OCI-LY1 (cell line): ENCODE results near the gene DECR2.
"Not testable (repeated sequence)": the region's sequence is repeated elsewhere in the genome, so short reads cannot be mapped to it uniquely, and the experiment has no call there.

ENCODE experiments used
- H2AFZ ChIP-seq: fragments of 200-600 bp; sonication (generic), shearing (Covaris generic); 2 replicates; pipeline ENCODE4 v1.6.0; 2014; ENCODE audit warnings: antibody characterized with exemption, mild to moderate bottlenecking, low read length
- H3F3A ChIP-seq: fragments of 200-600 bp; sonication (generic), shearing (Covaris generic); 2 replicates; pipeline ENCODE4 v1.6.0; 2014; ENCODE audit warnings: mild to moderate bottlenecking, antibody characterized with exemption, low read length, moderate library complexity; ENCODE audit not compliant: insufficient read depth
- H3K27ac ChIP-seq: fragments of 200-600 bp; sonication (generic); 2 replicates; pipeline ENCODE4 v1.5.1; 2014; ENCODE audit warnings: low read length, mixed run types, mild to moderate bottlenecking, low read depth; ENCODE audit not compliant: poor library complexity, severe bottlenecking
- H3K27me3 ChIP-seq: fragments of 200-600 bp; sonication (generic); 2 replicates; pipeline ENCODE4 v1.6.0; 2014; ENCODE audit warnings: antibody characterized with exemption, mild to moderate bottlenecking, low read length, moderate library complexity; ENCODE audit not compliant: insufficient read depth
- H3K36me3 ChIP-seq: fragments of 200-600 bp; sonication (generic); 2 replicates; pipeline ENCODE4 v1.6.1; 2014; ENCODE audit warnings: mild to moderate bottlenecking, antibody characterized with exemption, low read length, moderate library complexity, mixed read lengths; ENCODE audit not compliant: insufficient read depth
- H3K4me1 ChIP-seq: fragments of 200-600 bp; sonication (generic); 2 replicates; pipeline ENCODE4 v1.5.1; 2014; ENCODE audit warnings: mild to moderate bottlenecking, low read length, moderate library complexity; ENCODE audit not compliant: insufficient read depth, severe bottlenecking
- H3K4me2 ChIP-seq: fragments of 200-600 bp; sonication (generic), shearing (Covaris generic); 2 replicates; pipeline ENCODE4 v1.6.1; 2014; ENCODE audit warnings: low read length
- H3K4me3 ChIP-seq: fragments of 200-600 bp; sonication (generic); 2 replicates; pipeline ENCODE4 v1.5.1; 2014; ENCODE audit warnings: low read length, low read depth, mild to moderate bottlenecking, mixed read lengths; ENCODE audit not compliant: poor library complexity, severe bottlenecking
- H3K79me2 ChIP-seq: fragments of 200-600 bp; shearing (Covaris generic); 2 replicates; pipeline ENCODE4 v1.6.1; 2016; ENCODE audit warnings: mixed run types, low read length, mixed read lengths; ENCODE audit not compliant: insufficient read depth
- H3K9ac ChIP-seq: fragments of 200-600 bp; sonication (generic), shearing (Covaris generic); 2 replicates; pipeline ENCODE4 v1.6.1; 2014; ENCODE audit warnings: mild to moderate bottlenecking, low read length, mixed read lengths
- H3K9me2 ChIP-seq: fragments of 200-600 bp; sonication (generic), shearing (Covaris generic); 2 replicates; pipeline ENCODE4 v1.6.1; 2014; ENCODE audit warnings: low read depth, mild to moderate bottlenecking, low read length, mixed read lengths
- H3K9me3 ChIP-seq: fragments of 200-600 bp; shearing (Covaris generic); 2 replicates; pipeline ENCODE4 v1.6.1; 2014; ENCODE audit warnings: low read length, mixed read lengths
- H4K20me1 ChIP-seq: fragments of 200-600 bp; sonication (generic), shearing (Covaris generic); 2 replicates; pipeline ENCODE4 v1.6.0; 2016; ENCODE audit warnings: mild to moderate bottlenecking, low read length; ENCODE audit not compliant: insufficient read depth
- CTCF ChIP-seq: fragments of 200-600 bp; sonication (generic), shearing (Covaris generic); IDR thresholded peaks from 2 replicates; pipeline ENCODE4 v1.5.1; 2017; ENCODE audit warnings: mild to moderate bottlenecking, antibody characterized with exemption, low read length, moderate library complexity, mixed read lengths
- EZH2 ChIP-seq: fragments of 200-600 bp; sonication (generic), shearing (Covaris generic); IDR thresholded peaks from 2 replicates; pipeline ENCODE4 v1.8.0; 2017; ENCODE audit warnings: borderline replicate concordance, mixed run types, mild to moderate bottlenecking, antibody characterized with exemption, low read length, moderate library complexity, mixed read lengths

DECR2 gene

DNA sequence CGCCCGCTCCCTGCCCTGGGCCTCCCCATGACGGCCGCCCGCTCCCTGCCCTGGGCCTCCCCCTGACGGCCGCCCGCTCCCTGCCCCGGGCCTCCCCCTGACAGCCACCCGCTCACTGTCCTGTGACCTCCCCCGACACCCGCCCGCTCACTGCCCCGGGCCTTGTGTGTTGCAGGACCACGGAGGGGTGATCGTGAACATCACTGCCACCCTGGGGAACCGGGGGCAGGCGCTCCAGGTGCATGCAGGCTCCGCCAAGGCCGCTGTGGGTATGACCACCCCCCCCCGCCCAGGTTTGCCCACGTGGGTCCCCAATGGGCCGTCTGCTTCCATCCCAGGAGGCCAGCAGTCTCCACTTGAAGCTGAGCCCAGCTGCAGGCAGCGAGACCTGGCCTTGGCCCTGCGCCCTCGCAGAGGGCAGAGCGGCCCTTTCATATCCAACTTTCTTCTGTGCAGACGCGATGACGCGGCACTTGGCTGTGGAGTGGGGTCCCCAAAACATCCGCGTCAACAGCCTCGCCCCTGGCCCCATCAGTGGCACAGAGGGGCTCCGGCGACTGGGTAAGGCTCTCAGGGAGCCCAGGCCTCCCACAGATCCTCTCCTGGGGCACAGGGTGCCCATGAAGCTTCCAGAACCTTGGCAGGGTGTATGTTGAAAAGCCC lies 9.0 kb downstream of the DECR2 start:
- no peak overlapping the region for H3K4me2 ChIP-seq
- H3K4me3 ChIP-seq: no peak overlapping the region
- H3K4me1 ChIP-seq: peaks cover 15% of the 10 kb centered on the region

DNA sequence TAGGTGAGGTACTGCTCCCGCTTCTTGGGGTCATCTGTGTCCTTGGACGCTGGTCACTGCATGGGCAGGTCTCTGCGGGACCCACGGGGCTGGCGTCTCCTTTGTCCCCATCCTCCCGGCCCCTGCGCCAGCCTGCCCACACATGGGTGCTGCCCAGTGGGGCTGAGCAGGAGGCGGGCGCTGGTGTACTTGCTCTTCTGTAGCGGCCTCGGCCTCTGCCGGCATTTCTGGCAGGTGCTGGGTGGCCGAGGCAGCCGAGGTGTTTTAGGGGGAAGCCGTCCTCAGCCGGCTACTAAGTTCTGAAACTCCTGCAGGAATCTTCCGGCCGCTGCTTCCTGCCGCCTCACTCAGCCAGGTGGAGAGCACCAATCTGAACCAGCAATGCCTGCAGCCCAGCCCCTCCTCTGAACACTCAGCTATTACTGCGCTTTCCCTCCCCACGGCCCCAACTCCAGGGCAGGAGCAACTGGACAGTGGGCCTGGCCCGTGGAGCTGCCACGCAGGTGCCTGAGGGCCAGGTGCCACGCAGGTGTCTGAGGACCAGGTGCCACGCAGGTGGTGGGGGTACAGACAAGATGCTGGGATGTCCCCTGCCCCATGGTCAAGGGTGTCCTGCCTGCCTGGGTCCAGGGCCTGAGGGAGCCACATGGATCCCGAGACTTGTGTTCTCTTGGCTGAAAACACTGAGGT lies 10.0 kb downstream of the DECR2 start:
- Histone ChIP-seq H3K9ac (no peak overlapping the region), H3K9me3 (no peaks in the 10 kb centered on the region), H4K20me1 (no peaks in the 10 kb centered on the region), H3K4me3 (no peak overlapping the region), H3K9me2 (no peaks in the 10 kb centered on the region), H3K27ac (peak overlapping the region; percentile 9), H3K4me1 (peaks cover 15% of the 10 kb centered on the region), H3K36me3 (peaks cover 5% of the 10 kb centered on the region; the same call in 1 of the 2 replicates), H3K27me3 (0 out of 2 replicates have a peak, but pooled peaks cover 3% of the 10 kb centered on the region), H3K4me2 (no peak overlapping the region), H3K79me2 (no peaks in the 10 kb centered on the region), H3F3A (no peaks in the 10 kb centered on the region), H2AFZ (no peak overlapping the region)
- TF ChIP-seq EZH2: no peak
- TF ChIP-seq CTCF: no peak

More for the DNA sequence above, 9.0 kb downstream of the DECR2 start:
- H3K9me3 ChIP-seq: no peaks in the 10 kb centered on the region
- H3K9ac ChIP-seq: no peak overlapping the region
- no peak for TF ChIP-seq CTCF
- TF ChIP-seq EZH2: no peak
- H2AFZ ChIP-seq: no peak overlapping the region
- no peaks in the 10 kb centered on the region for H3K79me2 ChIP-seq
- H4K20me1 ChIP-seq: no peaks in the 10 kb centered on the region
- peaks cover 5% of the 10 kb centered on the region; the same call in 1 of the 2 replicates for H3K36me3 ChIP-seq
- H3K9me2 ChIP-seq: no peaks in the 10 kb centered on the region
- no peaks in the 10 kb centered on the region for H3K27me3 ChIP-seq
- H3K27ac ChIP-seq: no peak overlapping the region
- H3F3A ChIP-seq: no peaks in the 10 kb centered on the region

- no peak overlapping the region for H3K4me3 ChIP-seq
- TF ChIP-seq CTCF (no peak), EZH2 (no peak)
- no peaks in the 10 kb centered on the region for H3K9me3 ChIP-seq
- H3K27ac ChIP-seq: no peak overlapping the region
- no peak overlapping the region for H3K9ac ChIP-seq
- H3K36me3 ChIP-seq: peaks cover 5% of the 10 kb centered on the region; the same call in 1 of the 2 replicates
- no peaks in the 10 kb centered on the region for H3F3A ChIP-seq
- no peak overlapping the region for H2AFZ ChIP-seq
- no peaks in the 10 kb centered on the region for H3K9me2 ChIP-seq
- H4K20me1 ChIP-seq: no peaks in the 10 kb centered on the region
- H3K27me3 ChIP-seq: 0 out of 2 replicates have a peak, but pooled peaks cover 3% of the 10 kb centered on the region
- no peaks in the 10 kb centered on the region for H3K79me2 ChIP-seq
- no peak overlapping the region for H3K4me2 ChIP-seq
- peaks cover 12% of the 10 kb centered on the region for H3K4me1 ChIP-seq
Observed at GRCh38 chr16:414395-415169, 12.9 kb downstream of the DECR2 start.

GRCh38 chr16:415170-415498 lies 13.4 kb downstream of the DECR2 start:
- not testable (repeated sequence) for H3K4me2 ChIP-seq, H3K79me2 ChIP-seq, H3K27ac ChIP-seq, H2AFZ ChIP-seq, H3K4me3 ChIP-seq, H4K20me1 ChIP-seq, H3K9ac ChIP-seq, H3K27me3 ChIP-seq, H3K36me3 ChIP-seq, H3K9me2 ChIP-seq, H3F3A ChIP-seq, H3K9me3 ChIP-seq
- peaks cover 11% of the 10 kb centered on the region for H3K4me1 ChIP-seq

DNA sequence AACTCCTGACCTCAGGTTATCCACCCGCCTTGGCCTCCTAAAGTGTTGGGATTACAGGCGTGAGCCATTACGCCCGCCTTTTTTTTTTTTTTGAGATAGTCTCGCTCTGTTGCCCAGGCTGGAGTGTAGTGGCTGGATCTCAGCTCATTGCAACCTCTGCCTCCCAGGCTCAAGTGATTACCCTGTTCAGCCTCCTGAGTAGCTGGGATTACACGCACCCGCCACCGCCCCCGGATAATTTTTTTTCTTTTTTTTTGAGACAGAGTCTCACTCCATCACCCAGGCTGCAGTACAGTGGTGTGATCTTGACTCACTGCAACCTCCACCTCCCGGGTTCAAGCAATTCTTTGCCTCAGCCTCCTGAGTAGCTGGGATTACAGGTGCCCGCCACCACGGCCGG lies 20.5 kb downstream of the DECR2 start:
- H3K36me3 ChIP-seq, H4K20me1 ChIP-seq, H3K4me2 ChIP-seq, H2AFZ ChIP-seq, H3K79me2 ChIP-seq, H3K9me2 ChIP-seq, H3K9ac ChIP-seq, H3K27ac ChIP-seq, H3K4me3 ChIP-seq, H3F3A ChIP-seq, H3K9me3 ChIP-seq: not testable (repeated sequence)
- peaks cover 25% of the 10 kb centered on the region for H3K4me1 ChIP-seq
- peaks cover 13% of the 10 kb centered on the region for H3K27me3 ChIP-seq
